Suprapubic skin (tissue), 3 donors: ENCODE data around the gene SLC12A3.

Experiments used
- POLR2AphosphoS5 ChIP-seq, 3 donors: sonication (generic); formaldehyde crosslinking; IDR thresholded peaks; one replicate each; pipeline ENCODE4 v1.6.1; 2017; ENCODE audit warnings: antibody characterized with exemption in 3 of 3
- TF ChIP-seq, protein P1 (sequence below), 2 donors: fragments of 200-600 bp in 1 of 2; fragments of 450-650 bp in 1 of 2; sonication (generic) in 1 of 2; IDR thresholded peaks; one replicate each; pipeline ENCODE4 v1.5.1; 2016 to 2019; ENCODE audit warnings: antibody characterized with exemption in 2 of 2, mild to moderate bottlenecking in 1 of 2, moderate library complexity in 1 of 2

GRCh38 chr16:56961386-56961785 lies 96.4 kb downstream of the SLC12A3 start:
- TF ChIP-seq, protein P1, sequence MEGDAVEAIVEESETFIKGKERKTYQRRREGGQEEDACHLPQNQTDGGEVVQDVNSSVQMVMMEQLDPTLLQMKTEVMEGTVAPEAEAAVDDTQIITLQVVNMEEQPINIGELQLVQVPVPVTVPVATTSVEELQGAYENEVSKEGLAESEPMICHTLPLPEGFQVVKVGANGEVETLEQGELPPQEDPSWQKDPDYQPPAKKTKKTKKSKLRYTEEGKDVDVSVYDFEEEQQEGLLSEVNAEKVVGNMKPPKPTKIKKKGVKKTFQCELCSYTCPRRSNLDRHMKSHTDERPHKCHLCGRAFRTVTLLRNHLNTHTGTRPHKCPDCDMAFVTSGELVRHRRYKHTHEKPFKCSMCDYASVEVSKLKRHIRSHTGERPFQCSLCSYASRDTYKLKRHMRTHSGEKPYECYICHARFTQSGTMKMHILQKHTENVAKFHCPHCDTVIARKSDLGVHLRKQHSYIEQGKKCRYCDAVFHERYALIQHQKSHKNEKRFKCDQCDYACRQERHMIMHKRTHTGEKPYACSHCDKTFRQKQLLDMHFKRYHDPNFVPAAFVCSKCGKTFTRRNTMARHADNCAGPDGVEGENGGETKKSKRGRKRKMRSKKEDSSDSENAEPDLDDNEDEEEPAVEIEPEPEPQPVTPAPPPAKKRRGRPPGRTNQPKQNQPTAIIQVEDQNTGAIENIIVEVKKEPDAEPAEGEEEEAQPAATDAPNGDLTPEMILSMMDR (IDR thresholded peaks at IDR 0.05), result no peak
- TF ChIP-seq POLR2AphosphoS5 (IDR thresholded peaks at IDR 0.05), result no peak
